Measurements from ENCODE around the gene MASP1.

Gene MASP1

GRCh38 chr3:187197335-187197649, 94.2 kb downstream of the MASP1 start, which contains the start of gene RTP1:
Gene RTP1, plus strand, starts transcription at chr3:187197486. Its CDS starts 30 bp downstream, at chr3:187197516.
- Histone ChIP-seq H3K36me3 (ENCODE audit: insufficient read depth) (no peaks in the 10 kb centered on the region), H4K20me1 (ENCODE audit: insufficient read depth) (no peaks in the 10 kb centered on the region), H3K27ac (no peak within 1 kb of the TSS), H3K4me3 (IDR thresholded peaks at IDR 0.05; ENCODE audit: insufficient read depth, low read depth, low read length) (no peak within 1 kb of the TSS), H3K4me1 (ENCODE audit: low read depth, poor library complexity, severe bottlenecking) (no peaks in the 10 kb centered on the region), H2AFZ (ENCODE audit: low read depth) (no peak within 1 kb of the TSS), H3K9ac (no peak within 1 kb of the TSS), H3K79me2 (ENCODE audit: insufficient read depth, low read depth) (no peaks in the 10 kb centered on the region), H3K4me2 (no peak within 1 kb of the TSS), H3K27me3 (ENCODE audit: insufficient read depth, low read depth) (no peaks in the 10 kb centered on the region)
- TF ChIP-seq, protein P1, sequence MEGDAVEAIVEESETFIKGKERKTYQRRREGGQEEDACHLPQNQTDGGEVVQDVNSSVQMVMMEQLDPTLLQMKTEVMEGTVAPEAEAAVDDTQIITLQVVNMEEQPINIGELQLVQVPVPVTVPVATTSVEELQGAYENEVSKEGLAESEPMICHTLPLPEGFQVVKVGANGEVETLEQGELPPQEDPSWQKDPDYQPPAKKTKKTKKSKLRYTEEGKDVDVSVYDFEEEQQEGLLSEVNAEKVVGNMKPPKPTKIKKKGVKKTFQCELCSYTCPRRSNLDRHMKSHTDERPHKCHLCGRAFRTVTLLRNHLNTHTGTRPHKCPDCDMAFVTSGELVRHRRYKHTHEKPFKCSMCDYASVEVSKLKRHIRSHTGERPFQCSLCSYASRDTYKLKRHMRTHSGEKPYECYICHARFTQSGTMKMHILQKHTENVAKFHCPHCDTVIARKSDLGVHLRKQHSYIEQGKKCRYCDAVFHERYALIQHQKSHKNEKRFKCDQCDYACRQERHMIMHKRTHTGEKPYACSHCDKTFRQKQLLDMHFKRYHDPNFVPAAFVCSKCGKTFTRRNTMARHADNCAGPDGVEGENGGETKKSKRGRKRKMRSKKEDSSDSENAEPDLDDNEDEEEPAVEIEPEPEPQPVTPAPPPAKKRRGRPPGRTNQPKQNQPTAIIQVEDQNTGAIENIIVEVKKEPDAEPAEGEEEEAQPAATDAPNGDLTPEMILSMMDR (conservative IDR thresholded peaks at IDR 0.05; ENCODE audit: low read depth, low read length): no peak

DNA sequence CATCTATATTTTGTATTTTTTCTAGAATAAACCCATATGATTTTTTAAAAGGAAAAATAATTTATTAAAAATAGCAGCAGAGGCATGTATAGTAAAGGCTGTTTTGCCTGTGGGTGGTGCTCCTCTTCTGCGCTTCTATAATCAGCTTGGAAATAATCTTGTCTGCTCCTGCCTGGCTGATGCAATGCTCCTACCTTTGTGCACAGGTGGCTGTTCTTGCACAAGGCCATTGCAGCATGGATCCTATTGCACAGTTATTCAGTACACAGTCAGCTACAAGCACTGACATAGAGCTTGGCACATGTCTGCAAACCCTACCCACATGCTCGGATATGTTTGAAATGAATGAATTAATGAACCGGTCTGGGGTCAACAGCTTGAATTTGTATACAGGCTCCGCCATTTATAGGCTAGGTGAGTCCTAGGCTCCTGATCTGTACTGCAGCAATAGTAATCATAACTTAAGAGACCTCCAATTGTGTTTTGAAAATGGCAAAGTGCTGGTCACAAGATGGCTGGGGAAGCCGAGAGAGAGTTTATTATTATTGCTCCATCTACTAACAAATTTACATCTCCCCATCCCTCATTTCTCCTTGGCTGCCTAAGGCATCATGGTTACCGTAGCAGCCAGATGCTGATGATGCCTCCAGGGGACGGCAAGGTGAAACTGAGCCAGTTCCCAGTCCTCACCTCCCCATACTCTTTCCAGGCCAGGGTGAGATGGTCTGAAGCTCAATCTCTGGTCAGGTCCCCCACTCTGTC, 94.8 kb downstream of the MASP1 start:
- Histone ChIP-seq H3K79me2 (ENCODE audit: insufficient read depth, low read depth) (no peaks in the 10 kb centered on the region), H3K4me3 (IDR thresholded peaks at IDR 0.05; ENCODE audit: insufficient read depth, low read depth, low read length) (no peak overlapping the region), H3K4me1 (ENCODE audit: low read depth, poor library complexity, severe bottlenecking) (no peaks in the 10 kb centered on the region), H3K9ac (no peak overlapping the region), H2AFZ (ENCODE audit: low read depth) (no peak overlapping the region), H3K4me2 (no peak overlapping the region), H3K27ac (no peak overlapping the region), H3K36me3 (ENCODE audit: insufficient read depth) (no peaks in the 10 kb centered on the region), H4K20me1 (ENCODE audit: insufficient read depth) (no peaks in the 10 kb centered on the region), H3K27me3 (ENCODE audit: insufficient read depth, low read depth) (no peaks in the 10 kb centered on the region)
- TF ChIP-seq, protein P1 (conservative IDR thresholded peaks at IDR 0.05; ENCODE audit: low read depth, low read length): no peak

DNA sequence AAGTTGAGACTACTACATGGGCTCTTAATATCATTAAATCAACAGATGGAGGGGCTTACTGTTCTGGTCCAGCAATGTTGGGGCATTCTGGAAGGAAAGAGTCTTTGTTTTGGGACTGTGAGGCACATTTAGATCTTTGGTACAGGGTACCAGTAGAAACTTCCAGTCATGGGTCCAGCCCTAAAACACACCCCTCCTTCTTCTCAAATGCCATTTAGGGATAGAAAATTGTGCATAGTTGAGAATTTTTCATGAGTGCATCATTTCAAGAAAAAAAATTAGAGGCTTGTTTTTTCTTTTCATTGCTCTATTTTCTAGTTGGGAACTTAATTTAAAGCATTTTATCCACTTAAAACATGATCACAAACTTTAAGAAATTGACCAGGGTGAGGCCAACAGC, 98.4 kb downstream of the MASP1 start:
- TF ChIP-seq, protein P1 (conservative IDR thresholded peaks at IDR 0.05; ENCODE audit: low read depth, low read length): no peak
- H3K4me3 ChIP-seq (IDR thresholded peaks at IDR 0.05; ENCODE audit: insufficient read depth, low read depth, low read length): no peak overlapping the region
- H3K27ac ChIP-seq: no peak overlapping the region
- H3K4me2 ChIP-seq: no peak overlapping the region
- no peaks in the 10 kb centered on the region for H3K27me3 ChIP-seq (ENCODE audit: insufficient read depth, low read depth)
- no peaks in the 10 kb centered on the region for H3K36me3 ChIP-seq (ENCODE audit: insufficient read depth)
- no peaks in the 10 kb centered on the region for H3K79me2 ChIP-seq (ENCODE audit: insufficient read depth, low read depth)
- no peaks in the 10 kb centered on the region for H3K4me1 ChIP-seq (ENCODE audit: low read depth, poor library complexity, severe bottlenecking)
- H2AFZ ChIP-seq (ENCODE audit: low read depth): no peak overlapping the region
- H4K20me1 ChIP-seq (ENCODE audit: insufficient read depth): no peaks in the 10 kb centered on the region
- no peak overlapping the region for H3K9ac ChIP-seq

GRCh38 chr3:187191271-187191670, 100.3 kb downstream of the MASP1 start:
- no peaks in the 10 kb centered on the region for H3K27me3 ChIP-seq (ENCODE audit: insufficient read depth, low read depth)
- no peaks in the 10 kb centered on the region for H3K36me3 ChIP-seq (ENCODE audit: insufficient read depth)
- no peak overlapping the region for H3K9ac ChIP-seq
- H3K4me2 ChIP-seq: no peak overlapping the region
- no peak overlapping the region for H3K4me3 ChIP-seq (IDR thresholded peaks at IDR 0.05; ENCODE audit: insufficient read depth, low read depth, low read length)
- no peaks in the 10 kb centered on the region for H4K20me1 ChIP-seq (ENCODE audit: insufficient read depth)
- TF ChIP-seq, protein P1 (conservative IDR thresholded peaks at IDR 0.05; ENCODE audit: low read depth, low read length): no peak
- no peak overlapping the region for H2AFZ ChIP-seq (ENCODE audit: low read depth)
- H3K27ac ChIP-seq: no peak overlapping the region
- no peaks in the 10 kb centered on the region for H3K79me2 ChIP-seq (ENCODE audit: insufficient read depth, low read depth)
- H3K4me1 ChIP-seq (ENCODE audit: low read depth, poor library complexity, severe bottlenecking): no peaks in the 10 kb centered on the region

Measured in KMS-11 (cell line).